ENCODE data around the gene CBX8.
A peak's percentile ranks its signal among the peaks of the same experiment; 100 is the strongest.
"Not testable (repeated sequence)": the region's sequence is repeated elsewhere in the genome, so short reads cannot be mapped to it uniquely, and the experiment has no call there.

The CBX8 gene

DNA sequence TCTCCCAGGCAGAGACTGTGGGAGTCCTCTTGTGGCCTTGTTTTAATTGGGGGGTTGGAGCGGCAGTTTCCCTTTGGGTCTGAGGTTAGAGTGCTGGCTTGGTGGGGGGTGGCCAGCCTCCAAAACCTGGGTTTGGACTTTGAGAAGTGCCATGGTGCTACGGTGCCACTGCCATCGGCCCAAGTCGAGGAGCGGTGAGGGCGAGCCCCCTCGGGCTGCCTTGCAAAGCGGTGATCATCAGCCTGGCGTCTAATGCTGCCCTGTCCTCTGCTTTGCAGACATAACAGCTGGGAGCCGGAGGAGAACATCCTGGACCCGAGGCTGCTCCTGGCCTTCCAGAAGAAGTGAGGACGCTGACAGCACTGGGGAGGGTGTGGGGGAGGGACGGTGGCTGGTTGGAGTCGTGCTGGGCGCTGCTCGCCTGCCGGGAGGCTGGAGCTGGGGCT, 17.8 kb downstream of the CBX8 start:
- no peak for DNase-seq (ENCODE audit: low read depth)

DNA sequence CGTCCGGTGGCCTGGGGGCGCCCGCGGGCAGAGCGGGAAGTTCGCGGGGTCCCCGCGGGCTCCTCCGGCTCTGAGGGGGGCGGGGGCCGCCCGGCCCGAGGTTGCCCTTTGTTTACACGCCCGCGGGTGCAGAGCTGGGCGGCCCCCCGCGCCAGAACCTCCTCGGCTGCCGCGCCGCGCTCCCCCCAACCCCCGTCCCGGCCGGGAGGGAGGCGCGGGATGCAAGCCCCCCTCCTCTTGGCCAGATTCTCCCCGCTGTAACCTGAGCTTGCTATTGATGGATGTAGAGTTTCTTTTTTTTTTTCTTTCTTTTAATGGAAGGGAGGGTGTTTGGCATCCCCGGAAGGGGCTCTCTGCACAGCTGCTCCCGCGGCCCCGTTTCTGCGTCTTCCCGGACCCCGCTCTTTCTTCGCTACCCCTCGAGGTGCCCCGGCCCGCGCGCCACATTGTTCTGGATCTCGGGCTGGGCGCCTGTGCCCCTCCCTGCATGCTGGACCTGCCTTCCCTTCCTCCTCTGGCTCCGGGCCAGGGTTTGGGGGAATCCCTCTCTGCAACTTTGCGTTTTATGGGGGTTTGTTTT, 18.3 kb downstream of the CBX8 start:
- no peak for DNase-seq (ENCODE audit: low read depth)

DNA sequence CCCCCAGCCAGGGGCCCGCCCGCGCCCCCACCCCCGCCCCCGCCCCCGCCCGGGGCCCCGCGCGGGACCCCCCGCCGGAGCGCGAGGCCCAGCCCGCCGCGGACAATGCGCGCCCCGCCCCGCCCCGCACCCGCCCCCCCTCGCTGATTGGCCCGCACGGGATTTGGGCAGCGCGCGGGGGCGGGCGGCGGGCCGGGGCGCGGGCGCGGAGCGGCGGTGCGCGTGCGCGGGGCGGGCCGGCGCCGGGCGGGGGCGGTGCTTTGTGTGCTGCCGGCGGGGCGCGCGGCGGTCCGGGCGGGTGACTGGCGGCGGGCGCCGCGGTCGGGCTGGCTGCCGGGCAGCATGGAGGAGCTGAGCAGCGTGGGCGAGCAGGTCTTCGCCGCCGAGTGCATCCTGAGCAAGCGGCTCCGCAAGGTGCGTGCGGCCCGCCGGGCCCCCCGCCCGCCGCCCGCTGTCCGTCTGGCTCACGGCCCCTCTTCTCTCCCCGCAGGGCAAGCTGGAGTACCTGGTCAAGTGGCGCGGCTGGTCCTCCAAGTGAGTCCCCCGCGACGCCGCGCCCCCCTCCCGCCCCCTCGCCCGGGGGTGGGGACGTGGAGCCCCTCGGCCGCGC, 18.9 kb downstream of the CBX8 start, which contains the start of gene CBX2:
TSS of gene CBX2 (plus strand) at position 255 of the 610 bp plus-strand sequence. CDS start at position 343, 88 bp downstream.
- DNase-seq (ENCODE audit: low read depth) = peak; percentile 72

DNA sequence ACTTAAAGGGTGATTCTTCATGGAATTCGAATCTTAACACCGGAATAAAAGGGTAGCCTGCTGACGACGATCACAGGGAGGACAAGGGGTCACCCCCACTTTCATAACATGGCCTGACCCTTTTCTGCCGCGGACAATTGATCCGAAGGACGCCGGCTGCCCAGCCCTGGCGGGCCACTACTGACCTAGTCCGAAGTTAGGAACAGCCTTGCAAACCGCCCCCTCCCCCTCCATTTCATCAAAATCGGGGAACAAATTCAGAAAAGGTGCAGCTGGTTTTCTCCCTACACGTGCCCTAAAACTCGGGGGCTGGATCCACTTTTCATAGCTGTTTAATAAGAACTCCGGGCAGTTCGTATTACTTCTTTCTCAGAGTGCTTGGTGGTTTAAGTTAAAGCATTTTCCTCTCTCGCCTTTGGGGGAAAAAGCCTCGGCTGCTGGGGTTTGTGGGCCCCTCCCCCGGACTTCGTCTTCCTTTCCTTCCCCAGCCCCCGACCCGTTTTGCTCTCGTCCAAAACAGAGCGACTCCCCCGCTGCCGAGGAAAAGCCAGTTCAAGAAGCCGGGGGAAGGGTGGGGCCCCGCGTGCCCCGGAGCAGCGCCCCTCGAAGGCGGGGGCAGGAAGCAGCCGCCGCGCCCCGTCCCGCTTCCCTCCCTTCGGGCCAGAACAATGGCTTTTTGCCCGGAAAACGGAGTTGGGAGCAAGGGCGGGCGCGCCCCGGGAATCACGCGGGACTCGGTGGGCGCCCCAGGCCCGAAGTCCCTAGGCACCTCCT, 19.6 kb downstream of the CBX8 start:
- no peak for DNase-seq (ENCODE audit: low read depth)

DNA sequence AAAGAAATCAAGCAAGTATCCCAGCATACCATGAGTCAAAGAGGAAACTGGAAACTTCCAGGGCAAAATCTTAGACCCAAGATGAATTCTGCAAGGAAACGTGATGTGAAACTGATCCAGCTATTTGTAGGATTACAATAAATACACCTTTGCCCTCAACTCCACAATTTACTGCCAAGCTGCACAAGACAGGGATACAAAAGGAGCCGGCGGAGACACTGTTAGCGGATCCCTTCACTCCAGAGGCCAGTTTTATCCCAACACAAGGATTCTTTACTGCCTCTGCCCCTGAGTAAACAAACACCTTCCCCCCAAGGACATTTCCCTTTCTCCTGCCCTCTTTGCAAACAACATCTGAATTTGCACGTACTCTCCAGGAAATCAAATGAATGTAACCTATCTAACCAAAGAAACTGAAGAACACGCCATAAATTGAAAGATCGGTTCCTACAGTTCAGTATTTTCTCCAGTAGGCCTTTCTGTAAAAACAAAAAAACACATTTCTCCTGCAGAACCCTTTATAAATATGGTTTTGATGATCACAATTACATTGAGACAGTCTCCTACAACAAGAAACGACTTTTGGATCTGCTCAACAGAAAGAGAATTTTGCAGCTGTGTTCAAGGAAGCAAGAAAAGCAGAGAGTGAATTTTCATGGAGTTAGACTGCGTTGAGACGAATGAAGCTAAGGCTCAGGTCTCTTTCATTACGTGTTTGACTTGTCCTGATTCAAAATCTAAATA, 20.3 kb downstream of the CBX8 start:
- DNase-seq (ENCODE audit: low read depth) = no peak

DNA sequence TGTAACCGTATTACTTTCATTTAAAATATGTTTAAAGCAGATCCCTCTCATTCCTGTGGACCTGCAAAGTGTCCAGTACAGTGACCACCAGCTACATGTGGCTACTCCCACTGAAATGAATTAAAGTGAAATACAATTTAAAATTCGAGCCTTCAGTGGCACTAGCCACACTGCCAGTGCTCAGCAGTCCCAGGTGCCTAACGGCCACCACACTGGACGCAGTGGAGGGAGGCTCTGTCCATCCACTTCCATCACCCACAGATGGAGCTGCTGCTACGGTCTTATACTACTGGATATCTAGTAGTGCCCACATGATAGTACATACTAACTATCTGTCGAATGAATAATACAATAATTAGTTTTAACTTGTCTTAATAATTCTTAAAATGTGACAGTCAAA, 21.2 kb downstream of the CBX8 start:
- no peak for DNase-seq (ENCODE audit: low read depth)

DNA sequence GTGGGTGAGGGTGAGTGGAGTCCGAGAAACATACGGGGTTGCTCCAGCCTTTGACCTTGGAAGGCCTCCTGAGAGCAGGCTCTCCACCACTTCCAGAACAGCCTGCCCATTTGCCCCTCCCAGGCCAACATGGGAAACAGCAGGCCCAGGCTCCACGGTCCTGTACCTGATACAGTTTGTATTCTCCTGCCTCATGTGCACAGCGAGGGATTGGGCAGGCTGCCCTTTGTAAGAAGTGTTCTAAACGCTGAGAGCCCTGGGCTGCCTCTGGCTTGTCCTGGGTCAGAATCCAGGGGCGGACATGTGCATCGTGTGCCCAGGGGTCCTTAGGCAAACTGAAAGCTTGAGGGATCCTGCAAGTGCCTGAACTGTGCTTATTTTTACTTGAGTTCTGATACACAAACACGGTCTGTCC, 22.3 kb downstream of the CBX8 start:
- DNase-seq (ENCODE audit: low read depth) = no peak

DNA sequence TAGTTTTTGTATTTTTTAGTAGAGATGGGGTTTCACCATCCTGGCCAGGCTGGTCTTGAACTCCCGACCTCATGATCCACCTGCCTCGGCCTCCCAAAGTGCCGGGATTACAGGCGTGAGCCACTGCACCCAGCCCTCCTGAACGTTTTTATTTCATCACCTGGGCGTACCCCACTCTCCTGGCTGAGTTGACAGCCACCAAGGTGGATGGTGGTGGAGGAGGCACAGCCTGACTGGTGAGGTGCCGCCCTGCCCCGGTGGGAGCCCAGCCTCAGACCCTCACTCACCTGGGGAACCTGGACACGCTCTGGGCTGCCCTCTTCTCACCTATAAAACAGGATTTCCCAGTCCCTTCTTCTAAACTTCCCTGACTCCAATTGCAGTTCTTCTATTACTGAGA, 24.2 kb downstream of the CBX8 start:
- DNase-seq (ENCODE audit: low read depth) = not testable (repeated sequence)

DNA sequence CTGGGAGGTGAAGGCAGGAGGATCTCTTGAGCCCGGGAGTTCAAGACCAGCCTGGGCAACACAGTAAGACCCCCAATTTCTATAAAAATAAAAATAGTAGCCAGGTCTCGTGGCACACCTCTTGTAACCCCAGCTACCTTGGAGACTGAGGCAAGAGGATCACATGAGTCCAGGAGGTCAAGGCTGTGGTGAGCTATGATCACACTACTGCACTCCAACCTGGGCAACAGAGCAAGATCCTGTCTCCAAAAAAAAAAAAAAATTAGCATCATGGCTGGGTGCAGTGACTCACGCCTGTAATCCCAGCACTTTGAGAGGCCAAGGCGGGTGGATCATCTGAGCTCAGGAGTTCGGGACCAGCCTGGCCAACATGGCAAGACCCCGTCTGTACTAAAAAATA, 25.6 kb downstream of the CBX8 start:
- no peak for DNase-seq (ENCODE audit: low read depth)

DNA sequence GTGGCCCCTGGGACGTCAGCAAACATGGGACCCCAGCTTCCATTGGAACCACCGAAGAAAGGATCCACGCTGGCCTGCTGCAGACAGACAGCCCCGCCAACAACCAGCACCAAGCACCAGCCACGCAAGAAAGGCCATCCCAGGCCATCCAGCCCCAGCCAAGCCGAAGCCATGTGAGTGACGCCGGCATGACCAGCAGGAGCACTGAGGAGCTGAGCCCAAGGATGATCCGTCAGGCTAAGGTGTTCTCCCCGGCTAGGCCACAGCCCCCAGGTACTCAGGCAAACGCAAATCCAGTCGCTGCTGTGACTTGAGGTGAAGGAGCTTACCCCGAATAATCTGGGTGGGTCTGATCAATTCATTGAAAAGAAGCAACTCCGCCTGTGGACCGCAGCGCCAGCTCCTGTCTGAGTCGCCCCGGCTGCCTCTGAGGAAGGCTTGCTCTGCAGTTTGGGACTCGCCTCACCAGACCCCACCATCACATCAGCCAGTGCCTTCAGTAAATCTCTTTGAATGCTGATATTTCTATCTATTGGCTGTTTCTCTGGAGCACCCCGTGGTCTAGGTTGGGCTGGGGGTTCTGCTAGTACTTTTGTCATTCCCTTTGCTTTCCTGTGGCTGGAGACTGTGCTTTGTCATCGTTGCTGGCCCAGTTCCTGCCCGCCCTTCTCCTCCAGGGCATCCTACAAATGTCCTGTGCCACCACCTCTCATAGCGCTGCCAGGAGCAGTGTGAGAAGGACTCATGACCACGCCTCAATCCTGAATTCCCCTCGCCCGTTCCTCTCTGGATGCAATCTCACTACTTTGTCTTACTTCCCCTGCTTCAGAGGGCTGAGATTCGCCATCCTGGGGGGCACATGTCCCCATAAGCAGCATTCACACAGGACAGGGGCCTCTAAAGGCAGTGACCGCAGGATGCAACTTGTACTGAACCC, 27.0 kb downstream of the CBX8 start:
- DNase-seq (ENCODE audit: low read depth) = no peak

DNA sequence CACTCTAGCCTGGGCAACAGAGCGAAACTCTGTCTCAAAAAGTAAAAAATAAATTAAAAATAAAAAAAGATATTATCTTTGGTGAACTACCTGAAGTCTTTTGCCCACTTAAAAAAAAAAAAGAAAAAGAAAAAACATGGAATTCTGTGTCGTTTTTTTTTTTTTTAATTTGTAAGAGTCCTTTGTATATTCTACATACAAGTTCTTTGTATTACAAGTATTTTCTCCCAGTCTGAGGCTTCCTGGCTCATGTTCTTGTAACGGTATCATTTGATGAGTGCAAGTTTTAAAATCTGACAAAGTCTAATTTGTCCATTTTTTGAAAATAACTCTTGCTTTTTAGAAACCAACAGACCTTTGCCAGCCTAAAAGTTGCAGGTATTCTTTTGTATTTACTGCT, 31.2 kb downstream of the CBX8 start:
- no peak for DNase-seq (ENCODE audit: low read depth)

DNA sequence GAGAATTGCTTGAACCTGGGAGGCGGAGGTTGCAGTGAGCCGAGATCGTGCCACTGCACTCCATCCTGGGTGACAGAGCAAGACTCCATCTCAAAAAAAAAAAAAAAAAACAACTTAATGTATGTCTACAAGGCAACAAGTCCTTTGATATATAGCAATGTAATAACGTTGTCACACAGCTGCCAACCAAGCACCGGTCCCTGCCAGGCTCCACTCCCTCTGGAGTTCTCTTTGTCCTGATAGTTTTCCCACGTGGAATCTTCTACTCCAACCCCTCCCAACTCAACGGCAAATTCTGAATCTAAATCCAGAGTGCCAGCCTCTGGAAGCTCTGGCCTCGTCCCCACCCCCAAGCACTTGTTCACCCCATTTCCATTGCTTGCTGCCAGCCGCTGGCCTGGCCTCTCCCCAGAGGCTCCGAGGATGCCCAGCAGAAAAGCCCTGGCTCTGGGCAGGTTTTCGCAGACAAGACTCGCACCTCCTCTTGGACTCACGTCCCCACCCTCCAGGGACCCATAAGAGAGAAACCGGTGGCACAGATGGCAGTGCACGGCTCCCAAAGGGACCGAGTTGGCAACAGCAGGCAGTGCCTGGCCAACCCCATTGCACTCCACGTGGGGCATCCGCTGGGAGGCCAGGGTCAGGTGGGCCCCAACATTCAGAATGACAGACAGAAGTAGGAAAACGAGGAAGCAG, 34.8 kb downstream of the CBX8 start:
- no peak for DNase-seq (ENCODE audit: low read depth)

DNA sequence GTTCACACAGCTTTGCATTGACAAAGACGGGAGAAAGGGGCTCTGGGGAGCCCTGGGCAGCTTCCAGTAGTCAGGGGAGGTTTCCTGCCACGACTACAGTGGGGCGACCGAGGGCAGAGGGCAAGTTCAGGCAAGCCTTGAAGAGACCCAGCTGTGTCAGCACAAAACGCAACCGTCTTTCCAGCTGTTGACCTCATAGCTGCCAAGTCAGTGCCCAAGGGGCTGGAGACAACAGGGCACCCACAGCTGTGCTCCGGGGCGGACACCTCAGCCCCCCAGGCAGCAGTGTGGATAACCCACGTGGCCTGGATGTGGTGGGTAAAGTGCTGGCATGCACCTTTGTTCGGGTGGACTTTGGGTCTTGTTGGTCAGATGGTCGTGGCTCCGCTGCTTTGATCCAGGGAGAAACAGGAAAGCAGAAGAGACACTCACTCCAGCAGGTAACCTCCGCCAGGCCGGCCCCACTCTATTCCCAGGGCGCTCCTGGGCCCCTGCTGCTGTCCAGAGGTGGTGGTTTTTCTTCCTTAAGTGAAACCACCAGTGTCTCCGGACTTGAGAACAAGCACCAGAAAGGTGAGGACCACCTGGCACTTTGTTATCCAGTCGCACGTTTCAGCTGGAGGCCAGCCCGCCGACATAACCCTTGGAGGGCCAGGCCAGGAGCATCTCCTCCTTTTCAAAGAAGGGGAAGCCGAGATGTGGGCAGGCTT, 36.5 kb downstream of the CBX8 start:
- DNase-seq (ENCODE audit: low read depth) = no peak

DNA sequence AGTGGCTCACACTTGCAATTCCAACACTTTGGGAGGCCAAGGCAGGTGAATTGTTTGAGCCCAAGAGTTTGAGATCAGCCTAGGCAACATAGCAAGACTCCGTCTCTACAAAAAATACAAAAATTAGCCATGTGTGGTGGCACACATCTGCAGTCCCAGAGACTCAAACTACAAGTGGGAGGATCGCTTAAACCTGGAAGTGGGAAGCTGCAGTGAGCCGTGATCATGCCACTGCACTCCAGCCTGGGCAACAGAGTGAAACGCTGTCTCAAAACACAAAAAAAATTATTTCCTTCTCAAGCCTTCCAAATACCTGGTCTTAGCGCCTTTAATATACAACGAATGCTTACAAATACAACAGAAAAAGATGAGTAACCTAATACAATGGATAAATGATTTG, 38.6 kb downstream of the CBX8 start:
- no peak for DNase-seq (ENCODE audit: low read depth)

DNA sequence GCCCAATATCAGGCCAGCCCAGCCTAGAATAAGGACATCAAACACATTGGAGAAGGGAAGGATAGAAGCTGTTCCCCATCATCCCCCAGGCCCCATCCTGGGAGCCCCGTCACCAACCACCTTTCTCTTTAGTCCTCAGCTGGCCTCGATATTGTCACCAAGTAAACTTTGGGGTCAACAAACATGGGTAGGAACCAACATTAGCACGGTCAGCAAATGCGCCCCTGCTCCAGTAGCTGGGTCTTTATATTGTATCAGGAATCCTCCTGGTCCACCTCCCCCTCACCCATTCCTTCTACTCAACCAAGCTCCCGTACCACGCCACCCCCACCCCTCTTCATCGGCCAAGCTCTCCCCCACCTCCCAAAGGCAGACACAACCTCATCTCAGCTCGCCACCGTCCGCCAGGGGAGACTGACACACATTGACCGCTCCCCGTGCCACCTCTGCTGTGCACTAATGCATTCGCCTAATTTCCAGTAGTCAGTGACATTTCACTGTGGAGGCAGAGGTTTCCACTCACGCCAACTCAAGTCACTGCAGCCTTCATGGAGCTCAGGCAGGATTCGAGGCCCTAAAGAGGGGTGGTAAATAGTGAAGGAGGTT, 39.6 kb downstream of the CBX8 start:
- no peak for DNase-seq (ENCODE audit: low read depth)

DNA sequence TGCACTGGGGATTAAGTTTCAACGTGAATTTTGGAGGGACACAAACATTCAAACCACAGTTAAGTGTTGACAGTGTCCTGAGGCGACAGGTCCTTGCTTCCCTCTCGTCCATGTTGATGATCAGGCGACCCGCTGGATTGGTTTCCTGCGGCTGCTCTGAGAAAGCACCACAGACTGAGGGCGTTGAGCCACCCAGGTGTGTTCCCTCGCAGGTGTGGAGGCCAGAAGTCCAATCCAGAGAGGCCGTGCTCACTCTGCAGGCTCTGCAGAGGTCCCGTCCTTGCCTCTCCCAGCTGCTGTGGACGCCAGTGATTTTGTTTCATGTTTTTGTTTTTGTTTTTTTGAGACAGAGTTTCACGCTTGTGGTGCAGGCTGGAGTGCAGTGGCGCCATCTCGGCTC, 41.3 kb downstream of the CBX8 start:
- DNase-seq (ENCODE audit: low read depth) = no peak

DNA sequence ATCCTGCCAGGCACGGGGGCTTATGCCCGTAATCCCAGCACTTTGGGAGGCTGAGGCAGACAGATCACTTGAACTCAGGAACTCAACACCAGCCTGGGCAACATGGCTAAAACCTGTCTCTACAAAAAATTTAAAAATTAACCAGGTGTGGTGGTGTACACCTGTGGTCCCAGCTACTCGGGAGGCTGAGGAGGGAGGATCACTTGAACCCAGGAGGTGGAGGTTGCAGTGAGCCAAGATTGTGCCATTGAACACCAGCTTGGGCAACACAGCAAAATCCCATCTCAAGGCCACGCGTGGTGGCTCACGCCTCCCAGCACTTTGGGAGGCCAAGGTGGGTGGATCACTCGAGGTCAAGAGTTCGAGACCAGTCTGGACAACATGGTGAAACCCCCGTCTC, 42.0 kb downstream of the CBX8 start:
- not testable (repeated sequence) for DNase-seq (ENCODE audit: low read depth)

DNA sequence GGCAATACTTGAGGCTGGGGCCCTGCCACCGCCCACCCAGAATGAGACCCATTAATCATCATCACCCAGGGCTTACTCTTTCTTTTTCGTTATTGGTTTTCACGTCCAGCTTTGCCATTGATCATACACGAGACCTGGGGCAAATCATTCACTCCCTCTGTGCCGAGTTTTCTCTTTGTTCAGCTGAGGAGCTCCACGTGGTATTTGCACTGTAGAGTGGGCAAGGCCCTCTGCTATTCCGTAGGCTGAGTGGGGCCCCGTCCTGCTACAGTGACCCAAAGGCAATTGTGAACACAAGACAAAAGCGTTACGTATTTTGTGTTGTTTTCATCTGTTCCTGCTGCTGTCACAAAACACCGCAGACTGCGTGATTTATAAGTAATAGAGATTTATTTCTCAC, 42.5 kb downstream of the CBX8 start:
- DNase-seq (ENCODE audit: low read depth) = no peak

DNA sequence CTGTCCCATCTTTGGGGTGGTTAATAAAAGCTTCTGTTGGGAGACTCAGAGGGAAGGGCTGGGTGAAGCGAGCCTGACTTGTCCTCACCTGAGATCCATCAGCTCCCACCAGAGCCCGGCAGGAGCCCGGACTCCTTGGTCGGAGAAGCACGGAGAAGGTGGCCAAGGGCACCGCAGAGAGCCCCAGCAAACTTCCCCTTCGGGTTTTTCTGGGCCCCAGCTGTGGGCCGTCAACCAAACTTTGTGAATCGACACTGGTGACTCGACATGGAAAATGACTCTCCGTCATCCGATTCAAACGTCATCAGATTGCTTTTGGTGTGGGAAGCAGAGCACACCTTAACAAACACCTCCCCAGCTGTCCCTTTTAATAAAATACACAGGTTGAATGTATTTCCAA, 44.7 kb downstream of the CBX8 start:
- DNase-seq (ENCODE audit: low read depth) = peak; percentile 44
